Right atrium auricular region (tissue), 2 donors: Measurements from ENCODE around the gene TNNC1. TPM values are rescaled to one million over a fixed set of nuclear protein-coding genes. Genes with fewer than 3 reads are reported as not detected.

Source experiments
- DNase-seq: peaks from one replicate; pipeline ENCODE4 v3.0.0-alpha.2; 2019; ENCODE audit warnings: low spot score
- H3K27ac ChIP-seq, 2 donors: fragments of 200-600 bp; sonication (generic); 1 replicate in 1 of 2; 2 replicates in 1 of 2; pipeline ENCODE4 v1.5.1; 2016 to 2019
- H3K27me3 ChIP-seq, 2 donors: fragments of 200-600 bp; sonication (generic); one replicate each; pipeline versions ENCODE4 v1.5.1 to v1.6.0; 2017 to 2019
- H3K36me3 ChIP-seq: fragments of 200-600 bp; sonication (generic); one replicate; pipeline ENCODE4 v1.5.1; 2016
- H3K4me1 ChIP-seq, 2 donors: fragments of 200-600 bp; sonication (generic); one replicate each; pipeline versions ENCODE4 v1.5.1 to v1.6.0; 2017 to 2019
- H3K4me3 ChIP-seq, 2 donors: fragments of 200-600 bp; sonication (generic); 1 replicate in 1 of 2; 2 replicates in 1 of 2; pipeline ENCODE4 v1.5.1; 2017 to 2019; ENCODE audit warnings: mild to moderate bottlenecking in 1 of 2, moderate library complexity in 1 of 2
- H3K9me3 ChIP-seq, 2 donors: fragments of 200-600 bp; sonication (generic); one replicate each; pipeline ENCODE4 v1.5.1; 2019
- CTCF ChIP-seq, 2 donors: fragments of 200-600 bp; sonication (generic); IDR thresholded peaks; one replicate each; pipeline ENCODE4 v1.5.1; 2019; ENCODE audit warnings: antibody characterized with exemption in 2 of 2
- total RNA-seq, 2 donors: library from RNA; depleted of rRNA; stranded (reverse); fragments of >200 nt; gene quantifications; one replicate each; pipeline ENCODE4 v1.1.0, GENCODE V29; 2016

TNNC1 gene
- total RNA-seq, 2 donors from 2014 or later = 4,697 to 8,249 TPM

DNA sequence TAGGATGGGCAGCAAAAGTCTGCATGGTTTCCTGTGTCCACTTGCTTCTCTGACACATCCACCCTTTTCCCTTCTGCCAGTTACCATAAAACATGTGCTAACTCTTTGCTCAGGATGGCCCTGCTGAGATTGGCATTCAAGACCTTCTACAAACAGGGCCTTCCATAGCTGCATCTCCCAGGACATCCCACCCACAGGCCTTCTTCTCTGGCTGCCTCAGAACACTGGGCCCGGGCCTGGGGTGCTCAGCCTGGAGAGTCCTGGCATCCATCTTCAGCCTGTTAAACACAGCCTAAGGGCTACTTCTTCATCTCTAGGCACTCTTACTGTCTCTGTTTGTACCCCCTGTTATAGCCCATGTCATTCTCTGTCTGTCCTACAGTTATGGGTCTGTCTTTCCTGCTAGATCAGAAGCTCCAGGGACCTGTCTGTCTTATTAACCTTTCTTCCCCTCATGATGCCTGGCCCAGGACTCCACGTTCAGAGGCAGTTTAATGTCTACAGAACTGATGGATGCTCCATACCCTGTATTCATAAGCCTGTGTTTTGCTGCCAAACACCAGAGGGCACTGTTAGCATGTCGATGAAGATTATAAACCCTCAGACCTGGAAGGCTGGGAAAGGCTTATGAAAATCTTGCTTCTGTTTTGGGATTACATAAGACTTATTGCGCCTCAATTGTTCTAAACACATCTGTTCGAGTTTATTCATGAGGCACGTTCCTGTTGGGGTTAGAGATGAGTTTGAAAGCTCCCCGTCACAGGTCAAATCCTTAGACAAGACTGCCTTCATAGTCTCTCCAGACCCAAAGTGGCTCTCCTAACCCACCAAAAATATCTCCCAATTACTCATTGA lies 25.5 kb downstream of the TNNC1 start:
- peak; percentile 26 to 80 for TF ChIP-seq CTCF (IDR thresholded peaks at IDR 0.05)
- Histone ChIP-seq H3K27ac (peak overlapping the region in 1 of 2 donors; percentile 10), H3K4me1 (peaks cover 0 to 37% of the 10 kb centered on the region in 2 donors), H3K36me3 (no peaks in the 10 kb centered on the region), H3K27me3 (no peaks in the 10 kb centered on the region), H3K9me3 (no peaks in the 10 kb centered on the region), H3K4me3 (no peak overlapping the region)
- DNase-seq = no peak

- no peak for DNase-seq
- H3K27ac ChIP-seq = no peak overlapping the region
- H3K4me1 ChIP-seq = no peaks in the 10 kb centered on the region
- H3K36me3 ChIP-seq = no peaks in the 10 kb centered on the region
- no peaks in the 10 kb centered on the region for H3K27me3 ChIP-seq
- H3K4me3 ChIP-seq = no peak overlapping the region
- H3K9me3 ChIP-seq = no peaks in the 10 kb centered on the region
- no peak for TF ChIP-seq CTCF (IDR thresholded peaks at IDR 0.05)
These were observed 30.7 kb downstream of the TNNC1 start for GRCh38 chr3:52423173-52423572.

GRCh38 chr3:52422669-52423068 lies 31.2 kb downstream of the TNNC1 start:
- no peaks in the 10 kb centered on the region for H3K36me3 ChIP-seq
- H3K27ac ChIP-seq = no peak overlapping the region
- no peak for DNase-seq
- TF ChIP-seq CTCF (IDR thresholded peaks at IDR 0.05) = no peak
- no peaks in the 10 kb centered on the region for H3K9me3 ChIP-seq
- no peaks in the 10 kb centered on the region for H3K27me3 ChIP-seq
- H3K4me1 ChIP-seq = no peaks in the 10 kb centered on the region
- no peak overlapping the region for H3K4me3 ChIP-seq

- no peak overlapping the region for H3K27ac ChIP-seq
- no peaks in the 10 kb centered on the region for H3K36me3 ChIP-seq
- no peaks in the 10 kb centered on the region for H3K27me3 ChIP-seq
- H3K9me3 ChIP-seq = no peaks in the 10 kb centered on the region
- DNase-seq = no peak
- H3K4me3 ChIP-seq = no peak overlapping the region
- H3K4me1 ChIP-seq = no peaks in the 10 kb centered on the region
- TF ChIP-seq CTCF (IDR thresholded peaks at IDR 0.05) = no peak
These were observed 33.5 kb downstream of the TNNC1 start for GRCh38 chr3:52420388-52420787.

DNA sequence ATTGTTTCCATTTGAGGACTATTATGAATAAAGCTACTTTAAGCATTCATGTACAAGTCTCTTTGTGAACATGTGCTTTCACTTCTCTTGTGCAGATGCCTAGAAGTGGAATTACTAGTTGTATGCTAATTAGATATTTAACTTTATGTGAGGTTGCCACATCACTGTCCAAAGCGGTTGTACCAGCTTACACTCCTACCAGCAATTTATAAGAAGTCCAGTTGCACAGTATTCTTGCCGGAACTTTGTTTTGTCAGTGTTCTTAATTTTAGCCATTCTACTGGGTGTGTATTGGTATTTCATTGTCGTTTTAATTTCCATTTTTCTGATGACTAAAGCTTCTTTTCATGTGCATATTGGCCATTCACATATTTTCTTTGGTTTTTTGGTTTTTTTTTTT lies 38.0 kb downstream of the TNNC1 start:
- no peak for DNase-seq
- Histone ChIP-seq H3K4me3 (no peak overlapping the region), H3K9me3 (no peaks in the 10 kb centered on the region), H3K27me3 (no peaks in the 10 kb centered on the region), H3K4me1 (peaks cover 0 to 24% of the 10 kb centered on the region in 2 donors), H3K36me3 (no peaks in the 10 kb centered on the region), H3K27ac (no peak overlapping the region)
- TF ChIP-seq CTCF (IDR thresholded peaks at IDR 0.05) = no peak
